ENCODE data around the gene STRA6.

GRCh38 chr15:74167891-74168331, 34.7 kb downstream of the STRA6 start:
- TF ChIP-seq CTCF (IDR thresholded peaks at IDR 0.05) (no peak), POLR2A (IDR thresholded peaks at IDR 0.05) (no peak)

Measured in thyroid gland (tissue), 4 donors.